GM19395 (cell line): ENCODE data around the gene ADGB.
"Not testable (repeated sequence)": the region's sequence is repeated elsewhere in the genome, so short reads cannot be mapped to it uniquely, and the experiment has no call there.

Experiments
- ATAC-seq: cut with Tn5 transposase; IDR thresholded peaks from one replicate; pipeline ENCODE4 v1.9.1; 2021; ENCODE audit warnings: mild to moderate bottlenecking, moderate library complexity; ENCODE audit not compliant: unreplicated experiment

ADGB gene

GRCh38 chr6:146814148-146814750, 215.5 kb downstream of the ADGB start:
- no peak for ATAC-seq

DNA sequence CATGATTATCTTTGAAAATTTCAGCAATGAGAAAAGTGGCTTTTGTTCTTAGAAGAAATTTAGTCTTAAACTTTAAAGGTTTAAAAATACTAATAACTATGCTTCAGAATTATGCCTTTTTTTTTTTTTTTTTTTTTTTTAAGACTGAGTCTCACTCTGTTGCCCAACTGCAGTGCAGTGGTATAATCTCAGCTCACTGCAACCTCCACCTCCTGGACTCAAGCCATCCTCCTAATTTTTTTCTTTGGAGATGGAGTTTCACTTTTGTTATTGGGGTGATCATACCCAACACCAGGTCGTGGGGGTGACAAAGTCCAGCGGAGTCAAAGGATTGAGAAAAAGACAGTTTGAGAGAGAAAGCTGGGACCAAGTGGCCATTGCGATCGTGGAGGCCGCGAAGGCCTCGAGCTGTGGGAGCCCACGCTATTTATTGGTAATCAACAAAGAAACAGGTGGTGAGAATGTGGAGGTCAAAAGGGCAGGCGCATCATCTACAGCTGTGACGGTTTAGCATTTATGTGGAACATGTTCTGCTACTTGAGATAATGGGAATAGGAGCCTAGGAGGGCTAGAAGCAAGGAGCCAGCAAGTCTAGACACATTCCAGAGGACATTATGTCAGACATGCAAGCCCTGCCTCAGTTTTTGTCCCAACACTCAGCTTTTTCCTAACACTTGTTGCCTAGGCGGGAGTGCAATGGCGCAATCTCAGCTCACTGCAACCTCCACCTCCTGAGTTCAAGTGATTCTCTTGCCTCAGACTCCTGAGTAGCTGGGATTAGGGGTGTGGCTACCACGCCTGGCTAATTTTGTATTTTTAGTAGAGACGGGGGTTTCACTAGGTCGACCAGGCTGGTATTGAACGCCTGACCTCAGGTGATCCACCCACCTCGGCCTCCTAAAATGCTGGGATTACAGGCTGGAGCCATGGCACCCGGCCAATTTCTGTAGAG, 217.0 kb downstream of the ADGB start:
- not testable (repeated sequence) for ATAC-seq

- ATAC-seq = no peak
These were observed 221.0 kb downstream of the ADGB start for GRCh38 chr6:146819596-146820320.

- ATAC-seq = no peak
These were observed 228.6 kb downstream of the ADGB start for GRCh38 chr6:146827216-146827928.

DNA sequence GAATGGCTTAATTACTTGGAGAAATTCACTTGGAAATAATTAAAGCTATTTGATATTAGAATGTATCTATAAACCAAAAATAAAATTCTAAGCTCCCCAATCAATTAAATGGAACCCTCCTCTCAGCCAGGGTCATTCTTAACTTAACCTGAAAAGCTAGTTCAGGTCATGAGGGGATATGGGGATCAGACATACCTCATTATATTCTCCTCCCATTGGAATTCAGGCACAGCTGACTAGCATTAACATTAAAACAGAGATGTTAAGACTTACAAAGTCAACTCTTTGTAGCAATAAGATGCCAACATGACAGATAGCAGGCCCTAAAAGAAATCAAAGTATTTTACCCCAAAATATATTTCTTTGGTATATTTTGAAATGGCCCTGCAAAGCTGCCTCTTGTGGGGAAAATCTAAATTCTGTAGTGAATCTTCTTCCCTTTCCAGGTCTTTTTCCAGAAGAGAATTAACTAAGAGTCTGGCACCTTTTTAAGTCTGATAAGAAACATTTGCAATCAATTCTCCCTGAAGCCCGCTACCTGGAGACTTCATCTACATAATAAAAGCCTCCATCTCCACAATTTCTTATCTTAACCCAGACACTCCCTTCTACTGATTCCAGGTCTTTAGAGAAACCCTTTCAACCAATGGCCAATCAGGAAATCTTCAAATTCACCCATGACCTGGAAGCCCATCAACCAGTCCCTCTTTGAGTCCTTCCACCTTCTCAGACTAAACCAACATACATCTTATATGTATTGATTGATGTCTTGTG, 231.2 kb downstream of the ADGB start:
- ATAC-seq = no peak

DNA sequence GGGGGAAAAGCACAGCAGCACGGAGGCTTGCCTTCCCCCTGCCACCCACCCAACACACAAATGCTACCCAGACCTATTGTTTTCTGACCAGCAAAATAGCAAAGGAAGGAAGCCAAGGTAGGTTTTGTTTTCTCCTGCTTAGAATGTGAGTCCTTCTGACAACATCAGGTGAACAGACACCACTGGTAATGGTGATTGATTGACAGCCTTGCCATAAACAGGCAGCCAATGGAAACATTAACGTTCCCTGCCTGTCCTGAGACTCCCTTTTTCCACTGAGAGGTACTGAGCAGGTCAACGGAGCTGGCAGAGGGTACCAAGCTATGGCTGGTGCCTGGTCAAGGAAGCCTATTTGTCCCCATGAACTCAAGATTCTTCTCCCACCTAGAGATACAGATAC, 234.4 kb downstream of the ADGB start:
- ATAC-seq = no peak

DNA sequence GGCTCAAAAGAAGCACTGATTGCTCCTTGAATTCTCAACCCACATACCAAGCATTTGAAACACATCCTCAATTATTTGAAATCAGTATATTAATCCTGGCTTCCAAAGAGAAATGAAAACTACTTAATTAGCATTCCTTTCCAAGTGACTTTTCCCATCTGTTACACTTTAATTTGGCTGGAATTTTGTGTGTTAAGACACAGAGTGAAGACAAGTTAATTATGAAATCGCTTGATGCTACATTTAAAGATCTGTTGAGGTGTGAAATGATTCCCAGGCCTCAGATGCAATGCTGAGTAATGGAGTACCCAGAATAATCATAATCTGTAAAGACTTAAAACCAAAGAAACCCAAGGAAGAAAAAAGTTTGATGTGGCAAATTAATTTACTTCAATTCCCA, 241.4 kb downstream of the ADGB start:
- ATAC-seq = no peak

GRCh38 chr6:146840641-146841040, 241.9 kb downstream of the ADGB start:
- no peak for ATAC-seq

DNA sequence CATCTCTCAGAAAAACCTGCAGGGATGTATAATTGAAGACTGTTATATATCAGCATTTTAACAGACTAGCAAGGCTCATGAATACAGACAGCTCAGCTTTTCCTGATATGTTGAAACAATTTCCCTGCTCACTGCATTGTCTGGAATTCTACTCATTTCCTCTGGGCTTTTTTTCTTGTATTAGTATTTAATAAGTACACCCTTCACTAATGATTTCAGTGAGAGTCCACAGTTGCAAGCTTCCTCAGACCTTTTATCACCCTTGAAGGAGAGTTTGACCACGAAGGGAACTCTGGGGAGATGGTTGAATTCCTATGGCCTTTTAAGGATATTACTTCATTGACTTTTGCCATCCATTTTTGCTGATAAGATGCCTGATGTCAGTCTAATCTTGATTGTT, 248.7 kb downstream of the ADGB start:
- no peak for ATAC-seq

GRCh38 chr6:146850238-146850896, 251.6 kb downstream of the ADGB start:
- no peak for ATAC-seq

- no peak for ATAC-seq
These were observed 252.2 kb downstream of the ADGB start for GRCh38 chr6:146850981-146851380.

DNA sequence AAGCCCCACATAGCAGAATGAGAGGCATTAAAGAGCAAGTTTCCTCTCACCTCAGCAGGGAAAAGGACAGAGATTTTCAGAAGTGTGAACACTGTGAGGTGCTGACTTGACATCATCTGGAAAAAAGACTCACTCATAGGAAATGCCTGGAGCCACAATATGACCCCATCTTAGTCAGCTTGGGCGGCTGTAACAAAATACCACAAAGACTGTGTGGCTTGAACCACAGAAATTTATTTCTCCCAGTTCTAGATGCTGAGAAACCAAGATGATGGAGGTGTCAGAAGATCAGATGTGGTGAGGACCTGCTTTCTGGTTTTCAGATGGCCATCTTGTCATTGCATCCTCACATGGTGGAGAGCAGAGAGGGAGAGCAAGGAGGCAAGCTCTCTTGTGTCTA, 253.1 kb downstream of the ADGB start:
- no peak for ATAC-seq

GRCh38 chr6:146854521-146855255, 255.9 kb downstream of the ADGB start:
- ATAC-seq = not testable (repeated sequence)

DNA sequence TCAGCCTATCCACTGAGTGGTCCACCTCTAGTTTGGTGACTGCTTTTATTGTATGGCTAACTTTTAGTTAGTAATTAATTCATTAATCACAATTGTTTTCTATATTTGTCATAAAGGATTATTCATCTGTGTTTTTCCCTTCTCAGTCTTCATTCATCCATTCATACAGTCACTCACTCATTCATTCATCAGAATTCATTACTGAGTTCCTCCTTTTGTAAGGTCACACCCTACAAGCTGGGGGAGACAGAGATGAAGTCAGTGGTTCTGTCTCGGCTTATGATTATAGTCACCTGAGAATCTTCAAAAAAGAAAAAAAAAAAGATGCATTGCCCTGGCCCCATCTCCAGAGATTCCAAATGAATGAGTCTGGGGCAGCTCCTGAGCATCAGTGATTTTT, 257.1 kb downstream of the ADGB start:
- ATAC-seq = no peak

- peak; percentile 46 for ATAC-seq
These were observed 257.5 kb downstream of the ADGB start for GRCh38 chr6:146856296-146856695.

DNA sequence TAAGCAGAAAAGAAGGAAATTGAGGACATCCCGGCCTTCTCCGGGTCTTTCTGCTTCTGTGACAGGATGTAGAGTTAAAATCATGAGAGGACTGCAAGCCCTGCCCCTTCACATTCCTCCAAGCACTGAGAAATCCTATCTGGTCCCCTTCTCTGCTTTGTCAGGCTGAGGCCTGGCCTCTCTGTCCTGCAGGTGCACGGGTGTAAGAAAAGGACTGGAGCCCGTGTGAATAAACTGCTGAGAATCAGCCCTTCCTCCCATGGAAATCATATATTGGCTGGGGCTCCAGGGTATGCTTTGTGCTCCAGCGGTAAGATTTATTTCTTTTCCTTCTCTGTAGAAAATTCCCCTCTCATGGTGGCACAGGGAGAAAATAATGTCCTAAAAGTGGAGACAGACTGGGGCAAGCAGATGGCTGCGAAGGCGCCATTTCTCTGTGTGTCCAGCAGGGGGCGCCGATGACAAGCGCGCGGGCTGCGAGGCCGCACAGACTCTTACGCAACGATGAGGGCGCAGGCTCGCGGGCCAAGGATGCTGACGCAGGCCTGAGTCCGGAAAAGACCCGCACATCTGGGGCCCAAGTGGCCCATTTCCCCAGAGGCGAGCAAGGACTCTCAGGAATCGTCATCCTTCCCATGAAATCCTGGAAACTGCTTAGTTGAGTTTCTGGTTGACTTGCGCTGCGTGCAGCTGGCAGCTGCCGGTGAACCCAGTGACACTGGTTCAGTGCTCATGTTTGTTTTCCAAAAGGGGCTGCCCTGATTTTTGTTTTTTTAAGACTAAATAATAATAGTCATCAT, 258.6 kb downstream of the ADGB start:
- ATAC-seq = peak; percentile 97

- ATAC-seq = peak; percentile 36
These were observed 259.2 kb downstream of the ADGB start for GRCh38 chr6:146857980-146858347.

- no peak for ATAC-seq
These were observed 260.4 kb downstream of the ADGB start for GRCh38 chr6:146859206-146859605.
